NB4 (cell line): ENCODE data around the gene AGPAT2.

Source experiments
- DNase-seq: peaks from one replicate; pipeline ENCODE4 v3.0.0; 2010; ENCODE audit warnings: low read depth
- H3K4me3 ChIP-seq: one replicate; pipeline ENCODE4 v1.5.1; 2011; ENCODE audit warnings: mild to moderate bottlenecking, low read depth, low read length, moderate library complexity
- MYC ChIP-seq: IDR thresholded peaks from 2 replicates; pipeline ENCODE4 v1.6.1; 2011; ENCODE audit warnings: low read depth, low read length
- POLR2A ChIP-seq: IDR thresholded peaks from 2 replicates; pipeline ENCODE4 v1.6.1; 2011; ENCODE audit warnings: mild to moderate bottlenecking; ENCODE audit not compliant: insufficient read length; ENCODE audit errors: extremely low read depth
- TF ChIP-seq, protein P1 (sequence below): IDR thresholded peaks from one replicate; pipeline ENCODE4 v1.5.1; 2012; ENCODE audit warnings: low read depth, low read length
- TF ChIP-seq, protein P2 (sequence below): IDR thresholded peaks from 2 replicates; pipeline ENCODE4 v1.6.1; 2011; ENCODE audit warnings: low read depth, low read length

Gene AGPAT2

DNA sequence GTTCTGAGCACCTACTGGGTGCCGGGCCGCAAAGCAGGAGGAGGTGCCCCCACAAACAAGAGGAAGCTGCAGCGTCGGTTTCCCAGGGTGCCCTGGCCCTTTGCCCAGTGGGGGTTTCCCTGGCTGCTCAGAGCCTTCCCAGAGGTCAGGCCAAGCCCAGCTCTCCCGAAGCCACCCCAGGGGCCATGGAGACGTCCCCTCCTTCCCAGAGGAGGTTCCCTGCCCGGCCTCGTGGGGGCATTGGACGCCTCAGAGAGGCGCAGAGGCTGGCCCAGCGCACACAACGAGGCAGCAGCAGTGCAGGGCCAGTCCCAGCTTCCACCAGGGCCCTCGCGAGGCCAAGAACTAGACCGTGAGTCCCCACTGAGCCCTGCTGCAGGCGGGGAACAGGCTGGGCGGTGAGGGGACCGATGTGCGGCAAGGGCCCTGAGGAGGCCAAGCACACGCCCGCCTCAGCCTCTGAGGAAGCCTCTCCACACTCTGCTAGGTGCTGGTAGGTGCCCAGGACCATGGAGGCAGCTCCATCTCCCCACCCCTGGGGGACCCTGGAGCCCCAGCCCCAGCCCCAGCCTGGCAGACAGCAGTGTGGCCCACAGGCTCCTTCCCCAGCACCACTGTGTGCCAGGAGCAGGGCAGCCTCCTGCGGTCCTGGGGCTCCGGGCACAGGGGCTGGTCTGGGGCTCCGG is 32.1 kb upstream of the AGPAT2 start:
- no peak for DNase-seq
- H3K4me3 ChIP-seq = no peak overlapping the region
- TF ChIP-seq, protein P1, sequence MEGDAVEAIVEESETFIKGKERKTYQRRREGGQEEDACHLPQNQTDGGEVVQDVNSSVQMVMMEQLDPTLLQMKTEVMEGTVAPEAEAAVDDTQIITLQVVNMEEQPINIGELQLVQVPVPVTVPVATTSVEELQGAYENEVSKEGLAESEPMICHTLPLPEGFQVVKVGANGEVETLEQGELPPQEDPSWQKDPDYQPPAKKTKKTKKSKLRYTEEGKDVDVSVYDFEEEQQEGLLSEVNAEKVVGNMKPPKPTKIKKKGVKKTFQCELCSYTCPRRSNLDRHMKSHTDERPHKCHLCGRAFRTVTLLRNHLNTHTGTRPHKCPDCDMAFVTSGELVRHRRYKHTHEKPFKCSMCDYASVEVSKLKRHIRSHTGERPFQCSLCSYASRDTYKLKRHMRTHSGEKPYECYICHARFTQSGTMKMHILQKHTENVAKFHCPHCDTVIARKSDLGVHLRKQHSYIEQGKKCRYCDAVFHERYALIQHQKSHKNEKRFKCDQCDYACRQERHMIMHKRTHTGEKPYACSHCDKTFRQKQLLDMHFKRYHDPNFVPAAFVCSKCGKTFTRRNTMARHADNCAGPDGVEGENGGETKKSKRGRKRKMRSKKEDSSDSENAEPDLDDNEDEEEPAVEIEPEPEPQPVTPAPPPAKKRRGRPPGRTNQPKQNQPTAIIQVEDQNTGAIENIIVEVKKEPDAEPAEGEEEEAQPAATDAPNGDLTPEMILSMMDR = no peak
- TF ChIP-seq MYC (no peak), POLR2A (no peak)
- TF ChIP-seq, protein P2, sequence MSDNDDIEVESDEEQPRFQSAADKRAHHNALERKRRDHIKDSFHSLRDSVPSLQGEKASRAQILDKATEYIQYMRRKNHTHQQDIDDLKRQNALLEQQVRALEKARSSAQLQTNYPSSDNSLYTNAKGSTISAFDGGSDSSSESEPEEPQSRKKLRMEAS = no peak

DNA sequence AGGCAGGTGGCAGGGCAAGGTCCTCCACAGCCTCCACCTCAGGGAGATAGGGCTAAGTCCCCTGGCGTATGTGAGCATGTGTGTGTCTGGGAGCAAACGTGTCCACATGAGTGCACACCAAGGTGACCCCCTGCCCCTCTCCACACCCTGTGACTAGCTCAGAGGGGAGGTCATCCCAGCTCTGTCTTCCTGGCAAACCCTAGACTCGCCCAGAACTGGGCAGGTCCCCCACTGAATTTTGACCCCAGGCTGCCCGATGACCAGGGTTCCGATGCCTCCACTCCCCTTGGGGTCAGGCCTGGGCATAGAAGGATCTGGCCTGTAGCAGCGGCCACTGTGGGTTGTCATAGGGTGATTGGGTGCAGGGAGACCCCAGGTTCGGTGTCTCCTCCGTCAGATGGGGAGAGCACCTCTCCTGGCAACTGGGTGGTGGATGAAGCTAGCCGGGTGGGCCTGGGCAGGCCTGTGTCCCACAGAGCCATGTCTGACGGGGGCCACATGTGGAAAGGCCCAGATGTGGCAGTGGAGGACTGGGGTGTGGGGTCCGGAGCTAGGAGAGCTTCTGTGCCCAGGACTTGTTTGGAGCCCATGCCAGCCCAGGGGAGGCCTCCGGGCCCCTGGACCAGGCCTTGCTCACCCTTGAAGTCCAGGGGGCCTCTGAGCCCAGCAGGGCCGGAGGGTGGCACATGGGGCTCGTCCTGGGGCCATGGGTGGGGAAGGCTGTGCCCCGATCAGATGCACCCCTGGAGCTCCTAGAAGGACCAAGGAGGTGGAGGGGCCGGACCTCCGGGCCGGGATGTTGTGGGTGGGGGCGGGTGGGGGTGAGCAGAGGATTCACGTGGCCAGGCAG is 31.3 kb upstream of the AGPAT2 start:
- no peak for DNase-seq
- TF ChIP-seq, protein P2 = no peak
- TF ChIP-seq MYC (no peak), POLR2A (no peak)
- TF ChIP-seq, protein P1 = no peak
- no peak overlapping the region for H3K4me3 ChIP-seq

DNA sequence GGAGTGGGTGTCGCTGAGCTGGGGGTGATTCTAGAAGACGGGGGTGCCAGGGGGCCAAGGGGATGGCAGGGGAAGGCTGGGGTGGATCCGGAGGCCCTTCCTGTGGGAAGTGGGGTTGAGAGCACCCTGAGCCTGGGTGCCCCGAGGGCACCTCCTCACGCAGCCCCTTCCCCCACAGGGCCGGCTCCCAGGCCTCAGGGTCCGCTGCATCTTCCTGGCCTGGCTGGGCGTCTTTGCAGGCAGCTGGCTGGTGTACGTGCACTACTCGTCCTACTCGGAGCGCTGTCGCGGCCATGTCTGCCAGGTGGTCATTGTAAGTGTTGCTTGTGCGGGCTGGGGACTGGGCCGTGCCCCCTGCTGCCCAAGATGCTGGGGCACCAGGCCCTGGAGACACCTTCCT is 30.1 kb upstream of the AGPAT2 start:
- DNase-seq = no peak
- no peak for TF ChIP-seq POLR2A
- TF ChIP-seq, protein P1 = no peak
- no peak for TF ChIP-seq MYC
- TF ChIP-seq, protein P2 = no peak
- H3K4me3 ChIP-seq = no peak overlapping the region

DNA sequence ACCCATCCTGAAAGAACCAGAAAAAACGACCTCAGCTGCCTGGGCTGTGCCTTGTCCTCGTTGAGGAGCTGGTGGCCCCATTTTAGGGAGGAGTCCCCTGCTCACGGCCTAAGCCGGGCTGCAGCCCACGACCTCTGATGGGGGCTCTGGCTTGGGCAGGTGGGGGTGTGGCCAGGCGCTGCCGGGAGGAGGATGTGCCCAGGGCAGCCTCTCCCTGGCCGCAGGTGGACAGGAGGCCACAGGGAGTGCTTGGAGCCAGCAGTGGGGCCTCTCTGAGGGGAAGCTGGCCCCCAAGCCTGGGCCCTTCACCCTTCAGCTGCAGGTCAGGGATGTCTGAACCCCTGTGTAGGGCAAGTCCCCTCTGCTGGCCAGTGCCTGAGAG is 27.6 kb upstream of the AGPAT2 start:
- TF ChIP-seq, protein P2 = no peak
- TF ChIP-seq, protein P1 = no peak
- TF ChIP-seq POLR2A (no peak), MYC (no peak)
- DNase-seq = no peak
- H3K4me3 ChIP-seq = no peak overlapping the region

DNA sequence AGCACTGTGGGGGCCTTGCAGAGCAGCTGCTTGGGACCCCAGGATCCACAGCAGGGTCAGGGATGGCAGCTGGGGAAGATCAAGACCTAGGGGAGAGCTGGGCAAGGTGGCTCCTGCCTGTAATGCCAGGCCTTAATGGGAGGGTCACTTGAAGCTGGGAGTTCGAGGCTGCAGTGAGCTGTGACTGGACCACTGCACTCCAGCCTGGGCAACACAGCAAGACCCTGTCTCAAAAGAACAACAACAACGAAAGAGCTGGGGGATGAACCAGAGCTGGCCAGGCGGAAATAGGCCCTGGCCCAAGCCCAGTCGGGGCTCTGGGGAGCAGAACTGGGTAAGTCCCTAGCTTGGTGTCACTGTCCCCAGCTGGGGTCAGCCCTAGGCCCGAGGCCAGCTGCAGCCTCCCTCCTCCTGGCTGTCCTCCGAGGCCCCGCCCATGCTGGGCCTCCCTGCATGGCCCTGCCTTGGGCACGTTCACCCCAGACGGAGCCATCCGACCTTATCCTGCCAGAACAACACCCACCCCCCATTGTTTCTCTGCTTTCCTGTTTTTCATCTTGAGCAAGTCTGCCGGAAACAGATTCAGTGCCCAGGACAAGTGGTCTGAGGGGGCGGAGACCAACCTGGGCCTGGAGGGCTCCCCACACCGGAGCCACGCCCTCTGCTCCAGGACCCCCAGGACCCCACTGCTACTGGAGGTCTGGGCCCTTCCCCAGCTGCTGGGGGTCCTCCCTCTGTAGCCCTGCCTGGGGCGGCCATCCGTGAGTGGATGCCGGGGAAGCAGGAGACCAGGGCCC is 27.0 kb upstream of the AGPAT2 start:
- H3K4me3 ChIP-seq = no peak overlapping the region
- DNase-seq = no peak
- TF ChIP-seq, protein P1 = no peak
- TF ChIP-seq, protein P2 = no peak
- TF ChIP-seq POLR2A = no peak
- no peak for TF ChIP-seq MYC
